Mesodermal cell (in vitro differentiated cells): ENCODE results near the gene LRPAP1.
"Not testable (repeated sequence)": the region's sequence is repeated elsewhere in the genome, so short reads cannot be mapped to it uniquely, and the experiment has no call there.

ENCODE experiments used
- H3K27ac ChIP-seq: 2 replicates; pipeline ENCODE4 v1.7.0; 2013; ENCODE audit warnings: mild to moderate bottlenecking, low read depth, low read length, moderate library complexity; ENCODE audit not compliant: severe bottlenecking
- H3K36me3 ChIP-seq: 2 replicates; pipeline ENCODE4 v1.7.1; 2013; ENCODE audit warnings: mild to moderate bottlenecking, low read length, moderate library complexity; ENCODE audit not compliant: control insufficient read depth, insufficient read depth
- H3K4me1 ChIP-seq: one replicate; pipeline ENCODE4 v1.7.1; 2013; ENCODE audit warnings: mild to moderate bottlenecking, low read length; ENCODE audit not compliant: insufficient read depth, control insufficient read depth, poor library complexity, severe bottlenecking
- H3K4me3 ChIP-seq: 2 replicates; pipeline ENCODE4 v1.7.0; 2013; ENCODE audit warnings: low read length, control low read depth, mild to moderate bottlenecking; ENCODE audit not compliant: insufficient read depth, poor library complexity, severe bottlenecking; ENCODE audit errors: extremely low read depth
- H3K9me3 ChIP-seq: 2 replicates; pipeline ENCODE4 v1.7.1; 2013; ENCODE audit warnings: mild to moderate bottlenecking, low read length, moderate library complexity; ENCODE audit not compliant: control insufficient read depth
- WGBS, 2 experiments: methylation state at CpG; one replicate each; pipeline ENCODE4 v1.1.5; 2013; ENCODE audit warnings: missing lambda C conversion rate in 2 of 2; ENCODE audit not compliant: insufficient coverage in 2 of 2; 5-methylcytosine and 5-hydroxymethylcytosine counted together

The LRPAP1 gene

DNA sequence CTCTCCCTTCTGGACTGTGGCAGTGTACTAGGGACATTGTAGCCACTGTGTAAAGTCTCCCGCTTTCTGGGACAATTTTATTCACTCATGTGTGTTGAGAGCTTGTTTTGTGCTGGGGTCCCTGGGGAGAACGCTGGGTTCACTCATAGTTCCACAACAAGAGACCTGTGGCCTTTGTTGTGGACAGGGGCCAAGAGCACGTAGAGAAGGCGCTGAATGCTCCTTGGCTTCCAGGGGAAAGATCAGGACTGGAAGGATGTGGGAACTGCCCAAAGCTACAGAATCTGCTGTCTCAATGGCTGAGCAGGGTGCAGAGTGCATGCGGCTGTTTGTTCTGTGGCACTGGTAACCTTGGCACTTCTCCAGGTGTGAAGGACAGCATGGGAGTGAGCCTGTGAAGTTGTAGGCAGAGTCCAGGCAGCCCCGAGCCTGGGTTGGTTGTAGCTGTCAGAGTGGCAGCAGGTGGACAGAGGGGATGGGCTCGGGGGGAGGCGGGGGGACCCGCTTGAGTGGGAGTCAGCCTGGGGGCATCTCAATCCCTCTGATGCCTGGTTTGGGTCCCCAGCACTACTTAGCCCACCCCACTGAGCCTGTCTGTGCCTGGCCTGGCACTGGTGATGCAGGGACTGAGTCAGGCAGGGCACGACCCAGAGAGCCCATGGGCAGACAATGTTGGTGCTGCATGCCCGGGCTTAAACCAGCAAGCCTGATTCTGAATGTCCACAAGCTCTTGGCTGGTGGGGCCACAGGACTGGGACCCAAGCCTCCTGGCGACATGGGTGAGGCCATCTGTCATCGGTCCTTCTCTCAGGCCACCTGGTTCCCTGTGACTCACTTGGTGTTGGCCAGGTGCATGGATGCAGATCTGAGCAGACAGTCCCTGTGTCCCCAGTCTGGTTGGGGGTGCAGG, 27.4 kb upstream of the LRPAP1 start:
- not testable (repeated sequence) for H3K36me3 ChIP-seq, H3K27ac ChIP-seq, H3K4me3 ChIP-seq, H3K9me3 ChIP-seq, H3K4me1 ChIP-seq
- 67 to 88% methylated on average over 5 of the region's 13 CpGs for WGBS, 2 experiments

DNA sequence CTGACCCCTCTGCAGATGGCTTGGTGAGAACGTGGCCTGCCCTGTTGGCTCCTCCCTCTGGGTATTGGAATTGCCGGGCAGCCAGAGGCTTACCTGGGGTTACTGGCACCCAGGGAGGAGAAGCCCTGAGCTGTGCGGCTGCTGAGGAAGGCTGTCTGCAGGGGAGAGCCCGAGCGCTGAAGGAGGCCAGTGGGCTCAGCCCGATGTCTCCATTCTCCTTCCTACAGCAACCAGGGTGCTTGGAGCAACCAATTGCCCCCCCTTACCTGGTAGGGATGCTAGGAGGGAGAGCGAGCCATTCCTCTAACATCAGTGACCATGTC, 26.3 kb upstream of the LRPAP1 start:
- H3K4me3 ChIP-seq, H3K36me3 ChIP-seq, H3K4me1 ChIP-seq, H3K27ac ChIP-seq, H3K9me3 ChIP-seq: not testable (repeated sequence)
- WGBS, 2 experiments: 100% methylated on average over 1 of the region's 7 CpGs; no CpG with 5 or more reads in 1 of the 2 experiments

DNA sequence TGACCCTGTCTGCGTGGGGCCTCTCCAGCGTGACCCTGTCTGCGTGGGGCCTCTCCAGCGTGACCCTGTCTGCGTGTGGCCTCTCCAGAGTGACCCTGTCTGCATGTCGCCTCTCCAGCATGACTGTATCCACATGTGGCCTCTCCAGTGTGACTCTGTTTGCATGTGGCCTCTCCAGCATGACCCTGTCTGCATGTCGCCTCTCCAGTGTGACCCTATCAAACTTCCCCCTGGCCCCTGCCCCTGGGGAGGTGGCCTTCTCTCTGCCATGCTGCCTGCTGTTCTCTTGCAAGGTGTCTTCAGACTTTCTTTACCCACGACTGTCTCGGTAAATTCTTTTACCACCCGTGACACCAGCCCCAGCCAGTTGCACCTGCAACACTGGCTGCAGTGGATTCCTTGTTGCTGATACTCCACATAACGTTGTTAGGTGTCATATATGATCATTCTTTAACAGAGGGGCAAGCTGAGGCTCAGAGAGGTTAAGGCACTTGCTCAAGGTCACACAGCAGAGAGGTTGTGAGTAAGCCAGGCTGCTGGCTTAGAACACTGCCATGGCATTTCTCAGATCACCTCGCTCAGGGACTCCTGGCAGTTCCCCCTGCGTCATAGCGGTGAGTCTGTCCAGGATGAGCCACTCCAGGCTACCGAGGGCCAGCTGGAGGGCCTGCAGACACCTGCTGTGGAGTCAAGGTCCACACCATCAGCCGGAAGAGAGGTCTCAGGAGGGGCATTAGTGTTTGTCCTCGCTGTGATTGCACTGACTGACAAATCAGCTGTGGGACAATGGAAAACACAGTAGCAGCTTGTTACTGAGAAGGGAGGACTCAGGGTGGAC, 25.7 kb upstream of the LRPAP1 start:
- not testable (repeated sequence) for H3K36me3 ChIP-seq, H3K4me1 ChIP-seq, H3K9me3 ChIP-seq, H3K4me3 ChIP-seq, H3K27ac ChIP-seq
- 79 to 91% methylated on average over 7 to 10 of the region's 17 CpGs for WGBS, 2 experiments

DNA sequence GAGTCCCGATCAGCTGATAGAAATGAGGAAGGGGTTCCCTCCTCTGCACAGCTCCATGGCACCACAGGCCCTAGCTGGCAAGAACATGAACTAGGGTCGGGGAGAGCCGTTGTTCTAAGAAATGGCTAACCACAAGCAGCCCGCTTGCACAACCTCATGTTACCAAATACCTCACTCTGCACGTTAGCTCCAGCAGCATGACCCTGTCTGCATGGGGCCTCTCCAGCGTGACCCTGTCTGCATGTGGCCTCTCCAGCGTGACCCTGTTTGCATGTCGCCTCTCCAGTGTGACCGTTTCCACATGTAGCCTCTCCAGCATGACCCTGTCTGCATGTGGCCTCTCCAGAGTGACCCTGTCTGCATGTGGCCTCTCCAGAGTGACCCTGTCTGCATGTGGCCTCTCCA, 24.9 kb upstream of the LRPAP1 start:
- H3K36me3 ChIP-seq, H3K27ac ChIP-seq, H3K9me3 ChIP-seq, H3K4me1 ChIP-seq, H3K4me3 ChIP-seq: not testable (repeated sequence)
- WGBS, 2 experiments: 69 to 90% methylated on average over 3 to 8 of the region's 9 CpGs

DNA sequence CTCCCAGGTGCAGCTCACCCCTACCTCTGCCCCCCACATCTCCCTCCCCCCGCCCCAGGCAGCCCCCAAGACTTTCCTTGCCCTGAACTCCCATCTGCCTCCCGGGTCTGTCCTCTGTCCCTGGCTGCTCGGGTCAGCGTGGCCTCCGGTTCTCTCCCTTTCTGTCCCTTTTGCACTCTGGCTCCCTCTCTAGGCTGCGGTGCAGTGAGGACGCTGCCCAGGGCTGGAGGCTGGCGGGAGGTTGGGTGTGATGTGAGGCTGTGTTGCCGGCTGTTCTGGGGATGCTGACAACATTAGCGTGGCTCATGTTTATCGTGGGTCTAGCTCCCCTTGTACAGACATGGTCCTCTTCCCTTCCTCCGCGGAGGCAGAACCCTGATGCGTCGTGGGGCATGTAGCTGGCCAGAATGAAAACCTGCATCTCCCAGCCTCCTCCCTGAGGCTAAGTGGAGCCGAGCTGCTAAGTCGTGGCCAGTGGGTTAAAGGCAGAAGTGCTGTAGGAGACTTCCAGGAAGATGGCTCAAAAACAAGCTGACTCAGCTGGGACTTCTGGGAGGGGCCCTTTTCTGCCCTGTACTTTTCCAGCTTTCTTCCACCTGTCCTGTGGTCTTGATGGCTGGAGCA, 24.1 kb upstream of the LRPAP1 start:
- H3K36me3 ChIP-seq, H3K4me3 ChIP-seq, H3K4me1 ChIP-seq, H3K27ac ChIP-seq, H3K9me3 ChIP-seq: not testable (repeated sequence)
- 81 to 90% methylated on average over 6 to 9 of the region's 17 CpGs for WGBS, 2 experiments

DNA sequence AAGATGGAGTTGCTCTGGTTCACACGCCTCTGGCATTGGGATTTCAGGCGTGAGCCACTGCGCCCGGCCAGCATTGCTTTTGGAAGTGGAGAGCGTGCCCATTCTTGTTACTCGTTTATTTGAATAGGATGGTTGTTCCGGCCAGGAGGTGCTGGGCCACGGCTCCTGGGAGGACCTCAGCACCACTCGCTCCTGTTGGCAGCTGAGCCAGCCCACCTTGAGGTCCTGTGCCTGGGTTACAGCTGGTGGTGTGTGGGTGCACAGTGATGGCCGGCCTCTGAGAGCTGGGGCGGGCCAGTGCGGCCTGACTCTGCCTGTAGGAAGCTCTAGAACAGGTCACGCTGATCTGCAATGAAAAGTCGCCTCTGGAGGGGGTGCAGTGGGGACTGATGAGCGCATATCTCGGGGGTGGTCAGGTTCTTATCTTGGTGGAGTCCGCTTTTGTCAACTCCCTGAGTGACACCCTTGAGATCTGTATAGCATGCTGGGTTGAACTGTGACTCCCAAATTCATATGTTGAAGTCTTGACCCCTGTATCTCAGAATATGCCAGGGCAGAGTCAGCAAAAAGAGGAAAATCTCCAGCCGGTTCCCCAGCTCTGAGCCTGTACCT, 23.3 kb upstream of the LRPAP1 start:
- not testable (repeated sequence) for H3K4me1 ChIP-seq, H3K36me3 ChIP-seq, H3K4me3 ChIP-seq, H3K27ac ChIP-seq, H3K9me3 ChIP-seq
- 90 to 95% methylated on average over 9 to 18 of the region's 18 CpGs for WGBS, 2 experiments

DNA sequence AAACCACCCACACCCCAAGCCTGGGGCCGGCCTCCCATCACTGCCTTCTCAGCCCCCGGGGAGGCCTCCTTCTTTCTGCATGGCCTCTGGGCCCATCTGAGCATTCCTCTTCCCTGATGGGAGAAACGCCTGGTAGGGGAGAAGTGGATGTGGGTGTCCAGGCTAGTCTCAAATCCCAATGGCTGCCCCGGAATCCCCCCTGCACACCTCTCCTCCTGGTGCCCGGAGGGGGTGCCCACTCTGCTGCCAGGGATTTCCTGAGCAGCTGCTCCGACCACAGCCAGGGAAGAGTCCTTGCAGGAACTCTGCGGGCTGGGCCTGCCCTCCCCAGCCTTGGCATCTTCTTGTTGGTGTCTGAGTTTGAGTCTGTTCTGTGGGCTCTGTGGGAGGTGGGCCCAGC, 19.1 kb upstream of the LRPAP1 start:
- not testable (repeated sequence) for H3K36me3 ChIP-seq, H3K27ac ChIP-seq, H3K9me3 ChIP-seq, H3K4me1 ChIP-seq, H3K4me3 ChIP-seq
- no CpG with 5 or more reads among the region's 7 CpGs for WGBS, 2 experiments

DNA sequence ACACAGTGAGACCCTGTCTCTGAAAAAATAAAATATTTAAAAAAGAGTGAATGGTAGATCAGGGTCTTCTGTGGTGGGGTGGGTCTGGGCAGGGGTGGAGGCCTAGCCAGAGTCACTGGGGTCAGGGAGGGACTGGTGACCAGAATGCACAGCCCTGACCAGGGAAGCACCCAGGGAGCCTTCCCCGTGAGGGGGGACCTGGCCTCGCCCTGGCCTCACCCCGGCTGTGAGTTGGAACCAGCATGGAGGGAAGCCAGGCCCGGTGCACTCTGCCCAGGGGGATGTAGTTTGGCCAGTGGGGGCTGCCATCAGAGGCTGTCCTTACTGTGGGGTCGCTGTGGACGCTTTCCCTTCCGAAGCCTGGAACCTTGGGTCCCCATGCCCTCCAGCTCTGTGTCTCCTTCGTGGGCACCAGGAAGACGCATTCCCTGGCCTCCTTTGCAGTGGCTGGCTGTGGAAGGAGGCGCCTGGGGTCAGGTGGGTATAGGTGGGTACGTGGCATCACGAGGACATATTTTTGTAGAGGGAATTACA, 18.6 kb upstream of the LRPAP1 start:
- not testable (repeated sequence) for H3K36me3 ChIP-seq, H3K4me1 ChIP-seq, H3K27ac ChIP-seq, H3K4me3 ChIP-seq, H3K9me3 ChIP-seq
- 85 to 93% methylated on average over 3 to 5 of the region's 12 CpGs for WGBS, 2 experiments

DNA sequence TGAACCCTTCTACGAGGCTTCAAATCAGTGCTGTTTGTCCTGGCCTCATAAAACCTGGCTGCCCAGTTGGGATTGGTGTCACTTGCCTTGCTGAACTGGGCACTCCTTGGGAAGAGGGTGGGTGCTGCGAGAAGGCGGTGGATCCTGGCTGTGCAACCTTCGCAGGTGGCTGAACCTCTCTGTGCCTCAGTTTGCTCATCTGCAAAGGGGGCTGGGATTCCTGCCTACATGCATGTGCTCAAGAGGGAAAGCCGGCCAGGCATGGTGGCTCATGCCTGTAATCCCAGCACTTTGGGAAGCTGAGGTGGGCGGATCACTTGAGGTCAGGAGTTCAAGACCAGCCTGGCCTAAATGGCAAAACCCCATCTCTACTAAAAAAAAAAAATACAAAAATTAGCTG, 17.8 kb upstream of the LRPAP1 start:
- H3K36me3 ChIP-seq, H3K9me3 ChIP-seq, H3K27ac ChIP-seq, H3K4me1 ChIP-seq, H3K4me3 ChIP-seq: not testable (repeated sequence)
- WGBS, 2 experiments: 75% methylated on average over 2 of the region's 6 CpGs; no CpG with 5 or more reads in 1 of the 2 experiments

DNA sequence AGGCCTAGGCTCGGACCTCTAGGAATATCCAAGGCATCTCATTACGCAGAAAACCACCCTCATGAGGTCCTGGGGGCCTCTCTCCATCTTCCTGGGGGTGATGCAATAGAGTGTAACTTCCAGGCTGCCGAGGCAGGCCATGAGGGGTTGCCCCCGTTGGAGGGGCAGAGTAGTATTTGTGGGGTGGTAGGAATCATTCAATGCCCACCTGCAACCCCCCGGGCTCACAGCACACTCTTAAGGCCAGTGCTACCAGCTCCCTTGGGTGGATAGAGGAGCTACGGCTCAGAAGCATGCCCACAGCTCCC, 17.4 kb upstream of the LRPAP1 start:
- WGBS, 2 experiments: 85% methylated on average over 2 of the region's 6 CpGs; no CpG with 5 or more reads in 1 of the 2 experiments
- H3K36me3 ChIP-seq, H3K4me1 ChIP-seq, H3K4me3 ChIP-seq, H3K27ac ChIP-seq, H3K9me3 ChIP-seq: not testable (repeated sequence)
